Adrenal gland (tissue), 12 donors: ENCODE measurements around the gene MAN2B2. TPM values are rescaled to one million over a fixed set of nuclear protein-coding genes. Genes with fewer than 3 reads are reported as not detected.
"Not testable (repeated sequence)": the region's sequence is repeated elsewhere in the genome, so short reads cannot be mapped to it uniquely, and the experiment has no call there.

ENCODE experiments used
- DNase-seq, 7 donors: peaks; one replicate each; pipeline ENCODE4 v3.0.0-alpha.2; 2019 to 2020
- H3K27ac ChIP-seq, 5 donors: fragments of 200-600 bp; sonication (generic) in 4 of 5; 1 replicate in 3 of 5; 2 replicates in 2 of 5; pipeline versions ENCODE4 v1.5.1 to v1.8.0; 2016 to 2020; ENCODE audit warnings: mild to moderate bottlenecking in 1 of 5
- H3K27me3 ChIP-seq: fragments of 200-600 bp; 2 replicates; pipeline ENCODE4 v1.8.0; 2021
- H3K36me3 ChIP-seq, 2 donors: fragments of 200-600 bp; replicated peaks in 1 of 2; 1 replicate in 1 of 2; 2 replicates in 1 of 2; pipeline versions ENCODE4 v1.5.1 to v1.8.0; 2018 to 2022
- H3K4me1 ChIP-seq, 2 donors: fragments of 200-600 bp; replicated peaks in 1 of 2; 1 replicate in 1 of 2; 2 replicates in 1 of 2; pipeline versions ENCODE4 v1.5.1 to v1.8.0; 2018 to 2021
- H3K4me3 ChIP-seq, 4 donors: fragments of 200-600 bp; sonication (generic) in 3 of 4; one replicate each; pipeline ENCODE4 v1.5.1; 2016 to 2018
- H3K9me3 ChIP-seq, 3 donors: fragments of 200-600 bp; sonication (generic) in 1 of 3; replicated peaks in 1 of 3; 1 replicate in 2 of 3; 2 replicates in 1 of 3; pipeline versions ENCODE4 v1.5.1 to v1.8.0; 2016 to 2021
- POLR2A ChIP-seq, 2 donors: fragments of 450-650 bp; IDR thresholded peaks; one replicate each; pipeline ENCODE4 v1.6.1; 2017; ENCODE audit warnings: antibody characterized with exemption in 2 of 2, mild to moderate bottlenecking in 2 of 2, moderate library complexity in 1 of 2
- WGBS, 4 donors: extraction: QIAGEN DNeasy Blood & Tissue Kit in 2 of 4; methylation state at CpG; one replicate each; pipeline versions ENCODE4 v1.1.5 to v1.1.7; 2013 to 2017; 5-methylcytosine and 5-hydroxymethylcytosine counted together
- intact Hi-C, 2 donors: fragments of 100-400 bp; cut with DNase I; formaldehyde crosslinking; loops; one replicate each; pipeline versions ENCODE4 v1.14.1 to v1.15.0; 2022 to 2023
- polyA plus RNA-seq, 3 donors: library from polyadenylated mRNA; stranded (reverse); fragments of 200-250 nt in 2 of 3; fragments of 350-450 nt in 1 of 3; fragmentation: Illumina TruSeq in 1 of 3; extraction: RNeasy Lipid Tissue Mini Kit (QIAGEN cat#74804) in 1 of 3; gene quantifications; one replicate each; pipeline ENCODE4 v1.2.3, GENCODE V29; 2013 to 2014
- total RNA-seq, 9 donors: library from RNA; depleted of rRNA in 4 of 9; stranded (reverse); fragments of >200 nt in 4 of 9; fragments of 120-200 nt in 1 of 9; fragmentation: NEBNext Ultra II Directional in 1 of 9; extraction: Animal tissue kit (Norgen Biotek cat#: 25700) in 1 of 9; gene quantifications; one replicate each; pipeline versions ENCODE4 v1.1.0 to v1.2.4, GENCODE V29; 2013 to 2023
- TF ChIP-seq, protein P1 (sequence below), 6 experiments: fragments of 450-650 bp in 4 of 6; fragments of 200-600 bp in 2 of 6; sonication (generic) in 1 of 6; IDR thresholded peaks; 1 replicate in 5 of 6; 2 replicates in 1 of 6; pipeline versions ENCODE4 v1.5.1 to v1.8.0; 2016 to 2021; ENCODE audit warnings: antibody characterized with exemption in 6 of 6, mild to moderate bottlenecking in 2 of 6, moderate library complexity in 1 of 6
- donor health status: healthy with polysubstance abuse.
- donor health status: Bipolar disorder and iron deficiency.
- donor health status: DM: yes; HTN: yes; CAD: no.
- donor health status: DM: no; HTN: no; CAD: no.
- donor health status: DM: no; HTN: no; CAD: no.
- donor health status: DM: yes; HTN: yes; CAD: no.

Gene MAN2B2
- total and polyA plus RNA-seq, 12 donors = 9.3 to 50.6 (median 27.7) TPM

DNA sequence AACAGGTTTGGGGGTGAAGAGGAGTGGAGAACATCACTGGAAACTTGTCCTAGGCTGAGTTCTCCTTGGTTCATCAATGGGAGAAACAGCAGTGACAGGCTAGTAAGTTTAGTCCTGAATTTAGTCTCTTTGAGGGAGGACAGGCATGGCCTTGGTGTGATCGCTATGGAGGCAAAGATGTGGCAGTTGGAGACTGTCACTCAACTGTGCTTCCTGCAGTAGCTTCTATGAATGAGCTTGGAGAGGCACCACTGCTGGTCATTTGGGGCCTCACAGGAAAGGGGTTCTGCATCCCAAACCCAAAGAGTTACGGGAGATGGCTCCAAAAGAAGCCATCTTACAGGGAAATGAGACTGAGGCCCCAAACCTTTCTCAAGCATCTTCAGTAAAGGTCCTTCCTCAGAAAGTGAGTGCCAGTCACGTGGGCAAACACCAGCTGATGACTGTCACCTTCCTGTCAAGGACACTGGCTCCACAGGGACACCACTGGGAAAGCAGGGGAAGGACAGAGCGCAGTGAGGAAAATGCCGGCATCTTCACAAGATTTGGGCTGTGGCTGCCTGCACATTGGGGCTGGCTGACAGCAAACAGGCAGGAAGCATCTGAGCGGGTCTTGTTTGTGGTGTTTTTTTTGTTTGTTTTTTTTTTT, 72.7 kb downstream of the MAN2B2 start:
- no peak for TF ChIP-seq POLR2A (IDR thresholded peaks at IDR 0.05)
- TF ChIP-seq, protein P1, sequence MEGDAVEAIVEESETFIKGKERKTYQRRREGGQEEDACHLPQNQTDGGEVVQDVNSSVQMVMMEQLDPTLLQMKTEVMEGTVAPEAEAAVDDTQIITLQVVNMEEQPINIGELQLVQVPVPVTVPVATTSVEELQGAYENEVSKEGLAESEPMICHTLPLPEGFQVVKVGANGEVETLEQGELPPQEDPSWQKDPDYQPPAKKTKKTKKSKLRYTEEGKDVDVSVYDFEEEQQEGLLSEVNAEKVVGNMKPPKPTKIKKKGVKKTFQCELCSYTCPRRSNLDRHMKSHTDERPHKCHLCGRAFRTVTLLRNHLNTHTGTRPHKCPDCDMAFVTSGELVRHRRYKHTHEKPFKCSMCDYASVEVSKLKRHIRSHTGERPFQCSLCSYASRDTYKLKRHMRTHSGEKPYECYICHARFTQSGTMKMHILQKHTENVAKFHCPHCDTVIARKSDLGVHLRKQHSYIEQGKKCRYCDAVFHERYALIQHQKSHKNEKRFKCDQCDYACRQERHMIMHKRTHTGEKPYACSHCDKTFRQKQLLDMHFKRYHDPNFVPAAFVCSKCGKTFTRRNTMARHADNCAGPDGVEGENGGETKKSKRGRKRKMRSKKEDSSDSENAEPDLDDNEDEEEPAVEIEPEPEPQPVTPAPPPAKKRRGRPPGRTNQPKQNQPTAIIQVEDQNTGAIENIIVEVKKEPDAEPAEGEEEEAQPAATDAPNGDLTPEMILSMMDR (IDR thresholded peaks at IDR 0.05) = no peak
- Histone ChIP-seq H3K9me3 (no peaks in the 10 kb centered on the region), H3K36me3 (peaks cover 0 to 4% of the 10 kb centered on the region in 2 donors), H3K27me3 (no peaks in the 10 kb centered on the region), H3K4me1 (peaks cover 0 to 13% of the 10 kb centered on the region in 2 donors), H3K27ac (no peak overlapping the region), H3K4me3 (no peak overlapping the region)
- intact Hi-C loops = no loop called here
- 44 to 56% (median 48%) methylated on average over 5 to 6 of the region's 6 CpGs for WGBS, 4 donors
- DNase-seq = peak in 3 of 7 donors; percentile 41 to 58 (median 49)

- DNase-seq = no peak
- no peak overlapping the region for H3K4me3 ChIP-seq
- no peak overlapping the region for H3K27ac ChIP-seq
- H3K27me3 ChIP-seq = no peaks in the 10 kb centered on the region
- 89 to 93% (median 92%) methylated on average over 8 of the region's 8 CpGs for WGBS, 4 donors
- no peaks in the 10 kb centered on the region for H3K36me3 ChIP-seq
- TF ChIP-seq POLR2A (IDR thresholded peaks at IDR 0.05) = no peak
- TF ChIP-seq, protein P1 (IDR thresholded peaks at IDR 0.05) = no peak
- no peaks in the 10 kb centered on the region for H3K4me1 ChIP-seq
- no peaks in the 10 kb centered on the region for H3K9me3 ChIP-seq
- intact Hi-C loops = no loop called here
These were observed 74.2 kb downstream of the MAN2B2 start for GRCh38 chr4:6649216-6649615.

DNA sequence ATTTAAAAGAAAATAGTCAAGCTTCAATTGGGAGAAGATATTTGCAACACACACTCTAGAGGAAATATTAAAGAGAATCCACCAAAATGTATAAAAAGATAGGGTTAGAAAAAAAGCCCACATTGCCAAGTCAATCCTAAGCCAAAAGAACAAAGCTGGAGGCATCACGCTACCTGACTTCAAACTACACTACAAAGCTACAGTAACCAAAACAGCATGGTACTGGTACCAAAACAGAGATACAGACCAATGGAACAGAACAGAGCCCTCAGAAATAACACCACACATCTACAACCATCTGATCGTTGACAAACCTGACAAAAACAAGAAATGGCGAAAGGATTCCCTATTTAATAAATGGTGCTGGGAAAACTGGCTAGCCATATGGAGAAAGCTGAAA, 79.2 kb downstream of the MAN2B2 start:
- H3K4me3 ChIP-seq, intact Hi-C loops, H3K36me3 ChIP-seq, H3K27me3 ChIP-seq, DNase-seq, H3K9me3 ChIP-seq, H3K27ac ChIP-seq, H3K4me1 ChIP-seq: not testable (repeated sequence)
- WGBS, 4 donors = 43 to 100% (median 49%) methylated on average over 2 to 3 of the region's 3 CpGs

DNA sequence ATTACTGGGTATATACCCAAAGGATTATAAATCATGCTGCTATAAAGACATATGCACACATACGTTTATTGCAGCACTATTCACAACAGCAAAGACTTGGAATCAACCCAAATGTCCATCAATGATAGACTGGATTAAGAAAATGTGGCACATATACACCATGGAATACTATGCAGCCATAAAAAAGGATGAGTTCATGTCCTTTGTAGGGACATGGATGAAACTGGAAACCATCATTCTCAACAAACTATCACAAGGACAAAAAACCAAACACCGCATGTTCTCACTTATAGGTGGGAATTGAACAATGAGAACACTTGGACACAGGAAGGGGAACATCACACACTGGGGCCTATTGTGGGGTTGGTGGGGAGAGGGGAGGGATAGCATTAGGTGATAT, 80.3 kb downstream of the MAN2B2 start:
- H3K27me3 ChIP-seq, H3K4me3 ChIP-seq, H3K9me3 ChIP-seq, H3K36me3 ChIP-seq, H3K4me1 ChIP-seq, H3K27ac ChIP-seq, intact Hi-C loops, DNase-seq: not testable (repeated sequence)
- WGBS, 4 donors = 78 to 92% (median 82%) methylated on average over 2 of the region's 2 CpGs

DNA sequence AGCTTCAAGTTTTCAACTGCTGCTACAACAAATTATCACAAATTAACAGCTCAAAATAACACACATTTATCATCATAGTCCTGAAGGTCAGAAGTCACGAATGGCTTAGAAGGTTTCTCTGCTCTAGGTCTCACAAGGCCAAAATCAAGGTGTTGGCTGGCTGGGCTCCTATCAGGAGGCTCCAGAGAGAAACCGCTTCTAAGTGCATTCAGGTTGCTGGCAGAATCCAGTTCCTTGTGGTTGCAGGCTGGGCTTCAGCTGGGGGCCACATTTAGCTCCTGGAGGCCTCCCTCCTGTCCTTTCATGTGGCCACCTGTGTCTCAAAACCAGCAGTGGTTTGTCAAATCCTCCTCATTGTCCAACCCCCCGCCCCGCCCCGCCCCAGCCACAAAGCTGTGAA, 80.9 kb downstream of the MAN2B2 start:
- intact Hi-C loops = no loop called here
- H3K4me3 ChIP-seq = no peak overlapping the region
- H3K27me3 ChIP-seq = no peaks in the 10 kb centered on the region
- H3K27ac ChIP-seq = no peak overlapping the region
- 78 to 89% (median 84%) methylated on average over 5 of the region's 5 CpGs for WGBS, 4 donors
- no peaks in the 10 kb centered on the region for H3K36me3 ChIP-seq
- no peaks in the 10 kb centered on the region for H3K9me3 ChIP-seq
- peak in 1 of 7 donors; percentile 41 for DNase-seq
- peaks cover 0 to 9% of the 10 kb centered on the region in 2 donors for H3K4me1 ChIP-seq
- no peak for TF ChIP-seq POLR2A (IDR thresholded peaks at IDR 0.05)
